ENCODE data around the gene TRIM37. TPM values are rescaled to one million over a fixed set of nuclear protein-coding genes. Genes with fewer than 3 reads are reported as not detected.

Gene TRIM37
- total RNA-seq, 1 experiment from 2014 or later: 37.7 TPM

GRCh38 chr17:59154721-59155438 is 48.2 kb upstream of the TRIM37 start, which contains the start of gene SKA2:
Gene SKA2 (minus strand): TSS chr17:59155186. CDS start chr17:59155163, 23 bp downstream.
- ChIA-PET POLR2A (interaction anchor here (0.5 to 2.1 kb wide), 17 partner anchors 8 to 552 kb away, joined by 3 to 38 read pairs (median 4); partner anchors contain the start of genes CLTC, GDPD1, PTRH2 and SMG8), CTCF (interaction anchor here (0.8 to 1.3 kb wide), 5 partner anchors 11 to 175 kb away, joined by 3 to 6 read pairs (median 3); partner anchors contain the start of genes GDPD1, SMG8 and TRIM37)
- H3K9me3 Mint-ChIP-seq (ENCODE audit: unreplicated experiment): no peaks in the 10 kb centered on the region
- Histone ChIP-seq H3K9me3 (no peaks in the 10 kb centered on the region), H3K4me1 (peaks cover 20% of the 10 kb centered on the region), H3K4me3 (ENCODE audit: low read depth, low read length) (peak within 1 kb of the TSS; percentile 82), H3K27me3 (replicated peaks; ENCODE audit: control insufficient read depth, insufficient read depth, low read length) (no peaks in the 10 kb centered on the region), H3K36me3 (ENCODE audit: control insufficient read depth, insufficient read depth, low read length) (no peaks in the 10 kb centered on the region; the same call in 1 of the 2 replicates)
- no TSS peak for BruUV-seq (replicated peaks)
- DNase-seq: peak; percentile 99 to 100
- peaks cover 7% of the 10 kb centered on the region for H3K36me3 Mint-ChIP-seq (ENCODE audit: insufficient read depth, unreplicated experiment)
- intact Hi-C loops (cut with micrococcal nuclease; ENCODE audit: unreplicated experiment): loop anchor here (1.0 to 2.0 kb wide), 2 partner anchors 48 to 636 kb away; no protein-coding TSS in a partner anchor
- no peak within 1 kb of the TSS for H3K27ac Mint-ChIP-seq (ENCODE audit: unreplicated experiment)
- no peak within 1 kb of the TSS for H3K4me3 Mint-ChIP-seq (ENCODE audit: unreplicated experiment)
- H3K27me3 Mint-ChIP-seq (ENCODE audit: insufficient read depth, unreplicated experiment): no peaks in the 10 kb centered on the region
- H3K4me1 Mint-ChIP-seq (ENCODE audit: low read depth, unreplicated experiment): peaks cover 31% of the 10 kb centered on the region
- TF ChIP-seq CTCF (IDR thresholded peaks at IDR 0.05; ENCODE audit: insufficient read depth in 1 of 2, low read depth in 1 of 2, low read length in 1 of 2, severe bottlenecking in 1 of 2, unreplicated experiment in 1 of 2): no peak

- H3K4me1 Mint-ChIP-seq (ENCODE audit: low read depth, unreplicated experiment): peaks cover 31% of the 10 kb centered on the region
- peak in 1 of 2 experiments; percentile 58 for DNase-seq
- BruUV-seq (replicated peaks): TSS peak; percentile 44
These were observed 47.6 kb upstream of the TRIM37 start for GRCh38 chr17:59154292-59154720.

More at GRCh38 chr17:59154292-59154720, 47.6 kb upstream of the TRIM37 start:
- Mint-ChIP-seq H3K9me3 (ENCODE audit: unreplicated experiment) (no peaks in the 10 kb centered on the region), H3K27me3 (ENCODE audit: insufficient read depth, unreplicated experiment) (no peaks in the 10 kb centered on the region), H3K27ac (ENCODE audit: unreplicated experiment) (no peak overlapping the region), H3K36me3 (ENCODE audit: insufficient read depth, unreplicated experiment) (peaks cover 7% of the 10 kb centered on the region), H3K4me3 (ENCODE audit: unreplicated experiment) (no peak overlapping the region)
- Histone ChIP-seq H3K27me3 (replicated peaks; ENCODE audit: control insufficient read depth, insufficient read depth, low read length) (no peaks in the 10 kb centered on the region), H3K4me3 (ENCODE audit: low read depth, low read length) (peak overlapping the region; percentile 81), H3K9me3 (no peaks in the 10 kb centered on the region), H3K4me1 (peaks cover 20% of the 10 kb centered on the region), H3K36me3 (ENCODE audit: control insufficient read depth, insufficient read depth, low read length) (no peaks in the 10 kb centered on the region)
- CTCF ChIA-PET: interaction anchor here (1.3 kb wide), 1 partner anchor 66 kb away, joined by 3 read pairs; the partner anchor contains the start of gene GDPD1
- TF ChIP-seq CTCF (IDR thresholded peaks at IDR 0.05; ENCODE audit: insufficient read depth in 1 of 2, low read depth in 1 of 2, low read length in 1 of 2, severe bottlenecking in 1 of 2, unreplicated experiment in 1 of 2): no peak
- POLR2A ChIA-PET: interaction anchor here (0.6 to 2.1 kb wide), 5 partner anchors 18 to 462 kb away, joined by 3 to 38 read pairs (median 7); partner anchors contain the start of genes SMG8, TEX14 and TRIM37
- intact Hi-C loops (cut with micrococcal nuclease; ENCODE audit: unreplicated experiment): loop anchor here (2.0 kb wide), 1 partner anchor 636 kb away; no protein-coding TSS in a partner anchor

All from Caco-2 (cell line).